Stimulated activated CD4-positive, alpha-beta T cell treated with anti-CD3 and anti-CD28 coated beads, Interleukin-2, amount 100 ng/mL, for 4 hours (primary cell): ENCODE data around the gene NDUFB11.
"Not testable (repeated sequence)": the region's sequence is repeated elsewhere in the genome, so short reads cannot be mapped to it uniquely, and the experiment has no call there.

ENCODE experiments used
- DNase-seq: peaks from one replicate; pipeline ENCODE4 v3.0.0-alpha.2; 2020; ENCODE audit warnings: low read depth

The NDUFB11 gene

DNA sequence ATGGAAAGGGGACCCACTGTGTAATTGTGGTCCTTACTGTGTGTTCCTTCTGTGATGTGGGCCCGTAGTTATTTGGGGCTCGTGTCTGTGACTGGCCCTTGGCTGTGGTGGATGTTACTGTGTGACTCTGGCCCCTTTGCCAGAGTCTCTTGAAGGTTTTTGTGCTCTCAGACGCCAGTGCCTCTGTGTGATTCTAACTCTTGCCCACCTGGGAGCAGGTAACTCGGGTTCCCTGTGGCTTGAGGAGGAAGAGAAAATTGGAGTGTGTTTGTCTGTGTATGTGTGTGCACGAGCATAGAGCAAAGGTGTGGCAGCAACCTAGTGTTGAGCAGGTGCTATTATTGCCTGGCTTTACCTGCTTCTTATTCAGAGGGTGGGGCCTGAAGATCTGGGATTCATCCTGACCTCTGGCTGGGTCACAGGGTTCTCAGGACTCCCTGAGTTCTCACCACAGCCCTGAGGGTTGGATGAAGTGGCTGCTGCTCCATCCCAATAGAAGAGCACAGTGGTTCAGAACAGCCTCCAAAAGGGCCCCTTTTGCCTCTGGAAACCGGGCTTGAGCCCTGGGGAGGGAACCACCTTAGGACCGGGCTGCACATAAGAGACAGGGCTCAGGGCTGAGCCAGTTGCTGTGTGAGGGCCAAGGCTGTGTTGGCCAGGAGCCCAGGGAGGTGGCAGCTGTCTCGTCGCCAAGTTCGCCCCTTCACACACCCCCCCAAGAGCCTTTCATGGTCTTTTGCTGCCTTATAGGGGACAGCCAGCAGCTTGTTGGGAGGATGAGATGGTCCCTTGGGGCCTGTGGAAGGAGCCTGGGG, 1.8 kb upstream of the NDUFB11 start:
- DNase-seq, result no peak

DNA sequence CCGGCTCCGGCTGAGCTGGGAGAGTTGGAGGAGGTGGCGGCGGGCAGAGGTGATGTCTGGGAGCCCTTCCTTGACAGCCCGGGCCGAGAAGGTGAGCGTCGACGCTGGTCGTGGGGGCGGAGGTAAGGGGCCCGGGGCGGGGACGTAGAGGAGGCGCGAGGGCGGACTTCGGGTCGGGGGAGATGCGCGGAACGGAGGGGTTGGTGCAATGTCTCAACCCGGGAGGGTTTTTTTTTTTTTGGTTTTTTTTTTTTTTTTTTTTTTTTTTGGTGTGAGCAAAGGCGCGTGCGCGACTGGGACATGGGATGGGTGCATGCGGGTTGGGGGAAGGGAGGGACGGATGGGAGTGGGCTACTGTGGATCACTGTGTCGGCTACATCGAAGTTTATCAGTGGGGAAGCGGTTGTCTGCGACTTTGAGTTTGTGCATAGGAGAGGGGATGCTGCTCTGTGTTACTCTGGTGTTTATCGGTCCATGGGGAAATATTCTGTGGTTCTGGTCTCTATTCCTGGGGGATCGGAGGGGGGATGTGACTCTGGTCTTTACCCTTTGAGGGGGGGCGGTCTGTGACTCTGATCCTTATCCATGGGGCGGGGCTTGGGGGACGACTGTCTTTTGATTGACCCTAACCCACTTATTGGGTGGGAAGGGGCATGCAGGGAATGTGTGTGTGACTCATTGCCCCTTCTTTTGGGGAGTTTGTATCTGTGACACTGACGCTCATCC, 1.1 kb upstream of the NDUFB11 start:
- peak; percentile 35 for DNase-seq

DNA sequence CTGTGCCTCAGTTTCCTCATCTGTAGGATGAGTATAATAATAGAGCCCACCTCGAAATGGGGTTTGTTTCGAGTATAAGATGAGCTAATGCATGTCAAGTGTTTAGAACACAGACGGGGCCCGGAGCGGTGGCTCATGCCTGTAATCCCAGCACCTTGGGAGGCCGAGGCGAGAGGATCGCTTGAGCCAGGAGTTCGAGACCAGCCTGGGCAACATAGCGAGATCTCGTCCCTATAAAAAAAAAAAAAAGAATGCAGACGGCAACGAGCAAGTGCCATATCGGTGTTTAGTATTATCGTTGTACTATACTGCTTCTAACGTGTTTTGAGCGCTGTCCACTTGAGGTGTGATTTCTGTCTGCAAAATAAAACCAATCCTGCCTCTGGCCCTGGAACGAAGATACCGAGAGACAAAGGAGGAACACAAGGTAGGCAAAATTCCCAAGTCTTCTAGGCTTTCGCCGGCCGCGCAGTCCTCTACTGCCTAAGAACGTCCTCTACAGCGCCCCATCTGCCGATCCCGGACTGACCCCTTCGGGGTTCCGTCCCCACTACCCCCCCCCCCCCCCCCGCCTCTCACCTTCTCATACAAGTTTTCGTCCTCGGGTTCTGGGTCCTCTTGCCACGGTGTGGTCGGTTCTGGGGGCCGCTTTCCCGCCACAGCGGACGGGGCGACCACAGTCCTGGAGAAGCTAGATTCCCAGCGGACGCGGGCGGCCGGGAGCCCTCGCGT, 442 bp downstream of the NDUFB11 start:
- DNase-seq, result no peak

DNA sequence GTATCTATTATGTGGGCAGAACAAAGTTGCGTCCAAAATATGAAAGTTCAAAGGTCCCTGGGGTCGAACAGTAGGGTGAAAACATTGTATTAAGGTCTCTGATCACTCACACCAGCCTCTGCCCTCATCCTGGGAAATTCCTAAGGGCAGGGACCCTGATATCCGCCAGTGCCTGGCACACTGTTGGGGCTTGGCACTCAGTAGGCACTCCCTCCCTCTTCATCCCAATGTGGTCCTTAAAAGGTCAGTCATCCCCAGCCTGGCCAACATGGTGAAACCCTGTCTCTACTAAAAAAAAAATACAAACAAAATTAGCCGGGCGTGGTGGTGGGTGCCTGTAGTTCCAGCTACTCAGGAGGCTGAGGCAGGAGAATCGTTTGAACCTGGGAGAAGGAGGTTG, 6.3 kb downstream of the NDUFB11 start:
- DNase-seq, result no peak

DNA sequence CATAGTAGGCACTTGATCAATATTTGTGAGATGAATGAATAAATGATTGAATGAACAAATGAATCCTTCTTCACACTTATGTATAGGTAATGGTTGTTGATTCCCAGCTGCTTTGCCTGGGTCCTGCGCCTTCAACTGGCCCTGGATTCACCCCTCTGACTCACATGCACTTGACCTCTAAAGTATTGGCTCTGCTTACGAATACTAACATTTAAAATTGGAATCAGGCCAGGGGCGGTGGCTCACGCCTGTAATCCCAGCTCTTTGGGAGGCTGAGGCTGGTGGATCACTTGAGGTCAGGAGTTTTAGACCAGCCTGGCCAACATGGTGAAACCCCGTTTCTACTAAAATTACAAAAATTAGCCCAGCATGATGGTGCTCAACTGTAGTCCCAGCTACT, 8.9 kb downstream of the NDUFB11 start:
- DNase-seq, result not testable (repeated sequence)

DNA sequence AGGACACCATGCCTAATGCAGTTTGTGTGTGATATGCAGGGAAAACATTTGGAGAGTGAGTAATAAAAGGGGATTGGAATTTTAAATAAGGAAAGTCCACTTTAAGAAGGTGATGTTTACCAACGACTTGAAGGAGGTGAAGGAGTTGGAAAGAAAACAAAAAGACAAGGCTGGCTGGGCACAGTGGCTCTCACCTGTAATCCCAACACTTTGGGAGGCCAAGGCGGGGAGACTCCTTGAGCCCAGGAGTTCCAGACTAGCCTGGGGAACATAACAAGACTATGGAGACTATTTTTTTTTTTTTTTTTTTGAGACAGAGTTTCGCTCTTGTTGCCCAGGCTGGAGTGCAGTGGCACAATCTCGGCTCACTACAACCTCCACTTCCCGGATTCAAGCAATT, 11.0 kb downstream of the NDUFB11 start:
- no peak for DNase-seq

DNA sequence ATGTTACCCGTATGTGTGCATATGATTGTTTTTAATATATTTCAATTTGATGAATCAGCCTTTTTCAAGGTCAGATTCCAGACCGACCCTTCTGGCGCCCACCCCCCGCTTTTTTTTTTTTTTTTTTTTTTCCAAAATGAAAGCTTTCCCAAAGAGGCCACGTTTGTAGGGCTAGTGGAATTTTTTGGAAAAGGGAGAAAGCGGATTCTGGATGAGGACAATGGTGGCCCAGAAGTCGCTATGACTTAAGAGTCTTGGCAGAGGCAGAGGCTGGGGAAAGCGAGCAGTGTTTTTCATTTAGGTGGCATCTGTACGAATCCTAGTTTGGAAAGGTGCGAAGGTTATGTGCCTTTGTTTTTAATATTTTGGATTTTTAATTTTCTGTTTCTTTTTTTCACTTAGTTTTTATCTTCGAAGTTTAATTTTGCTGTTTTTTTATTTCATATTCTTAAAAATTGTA, 14.6 kb downstream of the NDUFB11 start:
- no peak for DNase-seq

DNA sequence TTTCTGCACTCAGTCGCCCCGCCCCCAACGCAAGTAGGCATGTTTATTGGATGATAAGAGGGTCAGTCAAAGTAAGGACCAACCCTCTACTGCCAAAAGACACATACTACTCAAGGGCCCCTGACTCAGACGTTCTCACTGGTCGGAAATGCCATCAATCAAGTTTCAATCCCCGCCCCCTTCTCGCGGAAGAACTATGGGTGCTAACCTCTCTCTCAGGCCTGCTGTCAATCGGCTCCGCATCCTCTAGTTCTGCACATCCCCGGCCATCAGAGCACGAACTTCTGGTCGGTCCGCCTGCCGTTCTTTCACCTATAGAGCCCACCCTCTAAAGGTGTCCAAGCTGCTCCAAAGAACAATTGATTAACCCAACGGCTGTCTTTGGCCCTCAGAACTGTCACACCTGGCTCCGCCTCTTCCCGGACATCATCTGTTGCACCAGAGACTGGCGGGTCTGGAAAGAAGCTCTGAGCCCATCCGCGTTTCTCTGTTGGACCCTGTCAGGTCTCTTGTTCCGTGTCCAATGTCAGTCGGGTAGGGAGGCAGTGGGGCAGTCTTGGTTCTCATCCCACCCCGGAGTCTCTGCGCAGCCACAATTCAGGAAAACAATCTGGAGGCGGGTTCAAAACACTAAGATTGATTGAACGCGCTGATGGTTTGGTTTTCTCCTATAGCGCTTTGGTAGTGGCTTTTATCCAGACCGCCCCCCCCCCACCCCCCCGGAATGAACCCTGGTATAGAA, 15.2 kb downstream of the NDUFB11 start:
- DNase-seq, result peak; percentile 79

DNA sequence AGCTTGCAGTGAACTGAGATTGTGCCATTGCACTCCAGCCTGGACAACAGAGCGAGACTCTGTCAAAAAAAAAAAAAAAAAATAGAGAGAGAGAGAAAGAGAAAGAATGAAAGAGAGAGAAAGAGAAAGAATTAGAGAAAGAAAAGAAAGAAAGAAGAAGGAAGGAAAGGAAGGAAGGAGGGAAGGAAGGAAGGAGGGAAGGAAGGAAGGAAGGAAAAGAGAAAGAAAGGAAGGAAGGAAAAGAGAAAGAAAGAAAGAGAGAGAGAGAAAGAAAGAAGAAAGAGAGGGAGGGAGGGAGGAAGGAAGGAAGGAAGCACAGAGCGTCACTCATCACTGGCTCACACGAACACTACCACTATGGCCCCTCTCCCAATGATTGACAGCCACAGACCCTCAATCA, 20.0 kb downstream of the NDUFB11 start:
- not testable (repeated sequence) for DNase-seq

DNA sequence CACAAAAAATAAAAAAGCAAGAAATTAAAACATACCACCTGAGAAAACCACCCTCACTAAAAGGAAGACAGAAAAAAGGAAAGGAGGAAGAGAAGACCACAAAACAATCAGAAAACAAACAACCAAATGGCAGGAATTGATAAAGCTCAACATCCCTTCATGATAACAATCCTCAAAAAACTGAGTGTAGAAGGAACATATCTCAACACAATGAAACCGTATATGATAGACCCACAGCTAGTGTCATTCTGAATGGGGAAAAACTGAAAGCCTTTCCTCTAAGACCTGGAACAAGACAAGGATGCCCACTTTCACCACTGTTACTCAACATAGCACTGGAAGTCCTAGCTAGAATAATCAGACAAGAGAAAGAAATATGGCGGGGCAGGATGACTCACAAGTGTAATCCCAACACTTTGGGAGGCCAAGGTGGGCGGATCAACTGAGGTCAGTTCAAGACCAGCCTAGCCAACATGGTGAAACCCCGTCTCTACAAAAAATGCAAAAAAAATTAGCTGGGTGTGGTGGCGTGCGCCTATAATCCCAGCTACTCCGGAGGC, 27.9 kb downstream of the NDUFB11 start:
- DNase-seq, result not testable (repeated sequence)

DNA sequence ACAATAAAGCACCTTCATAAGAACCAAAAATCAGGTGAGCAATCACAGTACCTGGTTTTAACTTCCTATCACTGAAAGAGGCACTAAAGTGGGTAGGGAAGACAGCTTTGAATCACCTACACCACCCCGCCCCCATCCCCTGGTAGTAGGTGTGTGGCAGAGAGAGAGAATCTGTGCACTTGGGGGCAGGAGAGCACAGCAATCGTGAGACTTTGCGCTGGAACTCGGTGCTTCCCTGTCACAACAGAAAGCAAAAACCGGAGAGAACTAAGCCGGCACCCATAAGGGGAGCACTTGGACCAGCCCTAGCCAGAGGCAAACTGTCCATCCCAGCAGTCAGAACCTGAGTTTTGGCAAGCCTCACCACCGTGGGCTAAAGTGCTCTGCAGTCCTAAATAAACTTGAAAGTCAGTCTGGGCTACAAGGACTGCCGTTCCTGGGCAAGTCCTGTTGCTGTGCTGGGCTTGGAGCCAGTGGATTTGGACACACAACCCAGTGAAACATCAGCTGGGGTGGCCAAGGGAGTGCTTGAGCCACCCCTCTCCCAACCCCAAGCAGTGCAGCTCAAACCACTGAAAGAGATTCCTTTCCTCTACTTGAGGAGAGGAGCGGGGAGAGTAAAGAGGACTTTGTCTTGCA, 32.1 kb downstream of the NDUFB11 start:
- no peak for DNase-seq

DNA sequence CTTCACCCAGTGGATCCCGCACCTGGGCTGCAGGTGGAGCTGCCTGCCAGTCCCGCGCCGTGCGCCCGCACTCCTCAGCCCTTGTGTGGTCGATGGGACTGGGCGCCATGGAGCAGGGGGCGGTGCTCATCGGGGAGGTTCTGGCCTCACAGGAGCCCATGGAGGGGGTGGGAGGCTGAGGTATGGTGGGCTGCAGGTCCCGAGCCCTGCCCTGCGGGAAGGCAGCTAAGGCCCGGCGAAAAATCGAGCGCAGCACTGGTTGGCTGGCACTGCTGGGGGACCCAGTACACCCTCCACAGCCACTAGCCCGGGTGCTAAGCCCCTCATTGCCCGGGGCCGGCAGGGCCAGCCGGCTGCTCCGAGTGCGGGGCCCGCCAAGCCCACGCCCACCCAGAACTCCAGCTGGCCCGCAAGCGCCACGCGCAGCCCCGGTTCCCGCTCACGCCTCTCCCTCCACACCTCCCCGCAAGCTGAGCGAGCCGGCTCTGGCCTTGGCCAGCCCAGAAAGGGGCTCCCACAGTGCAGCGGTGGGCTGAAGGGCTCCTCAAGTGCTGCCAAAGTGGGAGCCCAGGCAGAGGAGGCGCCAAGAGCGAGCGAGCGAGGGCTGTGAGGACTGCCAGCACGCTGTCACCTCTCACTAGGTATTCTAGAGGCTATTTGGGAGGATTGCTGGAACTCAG, 33.4 kb downstream of the NDUFB11 start:
- not testable (repeated sequence) for DNase-seq

DNA sequence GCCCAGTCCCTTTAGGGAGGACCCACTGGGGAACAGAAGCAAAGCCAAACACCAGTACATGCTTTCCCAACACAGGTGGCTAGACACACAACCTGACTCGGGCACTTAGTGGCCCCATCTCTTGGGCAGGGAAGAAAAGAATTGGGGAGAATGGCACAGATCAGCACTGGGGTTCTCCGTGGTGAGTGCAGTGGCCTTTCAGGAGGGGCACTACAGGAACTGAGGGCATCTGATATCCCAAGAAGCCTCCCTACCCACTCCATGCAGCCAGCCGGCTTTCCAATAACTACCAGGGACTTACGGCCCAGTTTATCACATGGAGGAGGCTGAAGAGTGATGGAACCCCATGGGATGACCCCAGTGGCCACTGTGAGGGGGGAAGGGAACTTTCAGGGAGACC, 43.3 kb downstream of the NDUFB11 start:
- DNase-seq, result no peak

DNA sequence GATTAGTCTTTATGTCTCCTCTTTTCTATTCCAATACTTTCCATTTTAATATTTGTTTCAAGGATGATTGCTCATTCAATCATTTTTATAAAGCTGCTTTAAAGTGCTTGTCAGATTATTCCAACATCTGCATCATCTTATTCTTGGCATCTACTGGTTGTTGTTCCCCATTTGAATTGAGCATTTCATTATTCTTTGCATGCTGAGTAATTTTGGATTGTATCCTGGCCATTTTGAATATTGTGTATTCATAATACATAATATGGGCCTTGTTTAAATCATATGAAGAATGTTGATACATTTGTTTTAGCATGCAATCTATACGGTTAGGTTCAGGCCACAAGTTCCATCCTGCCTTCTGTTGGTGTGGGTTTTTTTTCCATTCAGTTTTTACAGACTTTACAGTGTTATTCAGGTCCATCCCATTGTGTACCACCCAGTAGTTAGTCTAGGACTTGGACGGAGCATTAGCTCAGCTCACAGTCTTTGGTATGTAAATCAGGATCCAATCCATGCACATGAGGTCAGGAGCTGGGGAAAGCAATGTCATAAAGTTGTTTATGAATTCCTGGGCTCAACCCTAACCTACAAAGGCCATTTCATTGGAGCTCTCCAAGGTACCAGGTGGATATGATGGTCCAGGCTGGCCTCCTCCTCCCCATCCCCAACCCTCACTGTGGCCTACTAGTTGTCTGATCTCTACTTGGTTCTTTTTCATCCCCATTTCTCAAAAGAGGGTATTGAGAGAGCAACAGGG, 46.0 kb downstream of the NDUFB11 start:
- DNase-seq, result no peak

DNA sequence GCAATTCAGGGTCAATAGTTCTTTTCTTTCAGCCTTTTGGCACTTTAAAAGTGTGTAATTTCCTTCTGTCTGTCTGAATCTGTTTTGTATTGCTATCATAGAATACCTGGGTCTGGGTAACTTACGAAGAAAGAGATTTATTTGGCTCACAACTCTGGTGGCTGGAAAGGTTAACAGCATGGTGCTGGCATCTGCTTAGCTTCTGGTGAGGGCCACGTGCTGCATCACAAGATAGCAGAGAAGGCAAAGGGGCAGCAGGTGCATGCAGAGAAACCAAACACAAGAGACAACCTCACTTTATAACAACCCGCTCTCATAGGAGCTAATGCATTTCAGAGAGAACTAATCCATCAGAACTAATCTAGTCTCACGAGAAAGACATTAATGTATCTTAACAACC, 47.5 kb downstream of the NDUFB11 start:
- no peak for DNase-seq

DNA sequence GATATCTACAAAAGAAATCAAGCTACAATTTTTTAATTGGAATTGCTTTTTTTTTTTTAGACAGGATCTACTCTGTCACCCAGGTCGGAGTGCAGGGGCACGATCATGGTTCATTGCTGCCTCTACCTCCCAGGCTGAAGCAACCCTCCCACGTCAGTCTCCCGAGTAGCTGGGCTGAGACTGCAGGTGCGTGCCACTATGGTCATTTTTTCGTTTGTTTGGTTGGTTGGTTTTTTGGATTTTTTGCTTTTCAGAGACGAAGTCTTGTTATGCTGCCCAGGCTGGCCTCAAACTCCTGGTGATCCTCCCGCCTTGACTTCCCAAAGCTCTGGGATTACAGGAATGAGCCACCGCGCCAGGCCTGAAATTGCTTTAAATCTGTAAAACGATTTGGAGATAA, 50.6 kb downstream of the NDUFB11 start:
- no peak for DNase-seq

DNA sequence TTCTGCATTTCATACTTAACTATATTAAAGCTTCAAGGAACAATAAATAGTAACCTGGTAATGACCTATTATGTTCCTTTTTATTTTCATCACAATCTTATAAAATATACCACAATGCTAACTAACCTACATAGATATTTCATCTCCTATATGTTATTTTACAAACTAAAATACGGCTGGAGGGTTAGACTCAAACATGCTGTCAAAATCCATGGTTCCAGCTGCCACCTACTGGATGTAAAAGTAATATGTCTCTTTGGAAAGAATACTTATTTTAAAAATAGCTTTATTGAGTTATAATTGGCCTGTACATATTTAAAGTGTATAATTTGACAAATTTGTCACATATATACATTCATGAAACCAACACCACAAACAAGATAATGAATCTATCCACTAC, 51.3 kb downstream of the NDUFB11 start:
- peak; percentile 0 for DNase-seq
